Measurements from ENCODE around the gene CDK5RAP2. TPM values are rescaled to one million over a fixed set of nuclear protein-coding genes. Genes with fewer than 3 reads are reported as not detected.

Gene CDK5RAP2
- total RNA-seq, 1 donor from 2014 or later, result 50.8 TPM

DNA sequence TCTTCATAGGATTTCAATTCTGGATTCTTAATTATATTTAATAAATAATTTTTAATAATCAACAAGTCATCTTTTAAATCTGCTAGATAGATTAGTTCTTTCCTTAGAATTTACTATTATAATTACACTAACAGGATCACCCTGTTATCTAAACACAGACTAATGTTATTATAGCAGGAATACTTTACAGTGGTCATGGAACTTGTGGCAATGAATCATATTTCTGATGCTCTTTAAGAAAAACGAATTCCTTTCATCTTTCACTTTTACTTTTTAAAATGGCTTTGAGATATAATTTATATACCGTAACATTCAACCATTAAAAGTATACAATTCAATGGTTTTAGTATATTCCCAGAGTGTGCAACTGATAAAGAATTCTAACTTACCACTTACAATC, 29.7 kb upstream of the CDK5RAP2 start:
- no peak for DNase-seq (ENCODE audit: low spot score)
- H3K36me3 Mint-ChIP-seq (ENCODE audit: low read depth, unreplicated experiment), result peaks cover 4% of the 10 kb centered on the region

DNA sequence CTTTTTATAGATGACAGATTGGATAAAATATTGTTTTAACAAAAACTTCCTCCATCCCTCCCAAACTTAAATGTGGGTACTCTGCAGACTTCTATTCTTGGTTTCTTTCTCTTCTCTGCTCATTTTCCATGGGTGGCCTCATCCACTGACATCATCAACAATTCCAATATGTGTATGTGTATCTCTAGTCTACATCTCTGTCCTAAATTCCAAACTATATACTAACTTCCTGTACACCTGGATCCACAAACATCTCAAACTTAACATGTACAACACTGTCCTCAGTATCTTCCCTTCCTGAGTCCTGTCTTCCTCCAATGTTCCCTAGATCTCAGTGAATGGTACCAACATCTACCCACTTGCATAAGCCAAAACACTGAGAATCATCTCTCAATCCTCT, 28.5 kb upstream of the CDK5RAP2 start:
- TF ChIP-seq CTCF (IDR thresholded peaks at IDR 0.05; ENCODE audit: unreplicated experiment), result no peak
- Mint-ChIP-seq H3K9me3 (ENCODE audit: unreplicated experiment) (no peaks in the 10 kb centered on the region), H3K4me1 (ENCODE audit: unreplicated experiment) (peaks cover 4% of the 10 kb centered on the region), H3K27me3 (ENCODE audit: unreplicated experiment) (peaks cover 2% of the 10 kb centered on the region), H3K27ac (ENCODE audit: unreplicated experiment) (no peak overlapping the region), H3K36me3 (ENCODE audit: low read depth, unreplicated experiment) (peaks cover 4% of the 10 kb centered on the region), H3K4me3 (ENCODE audit: unreplicated experiment) (no peak overlapping the region)
- no peak for DNase-seq (ENCODE audit: low spot score)

More for the DNA sequence above, 29.7 kb upstream of the CDK5RAP2 start:
- no peak for TF ChIP-seq CTCF (IDR thresholded peaks at IDR 0.05; ENCODE audit: unreplicated experiment)
- Mint-ChIP-seq H3K9me3 (ENCODE audit: unreplicated experiment) (no peaks in the 10 kb centered on the region), H3K4me3 (ENCODE audit: unreplicated experiment) (no peak overlapping the region), H3K27ac (ENCODE audit: unreplicated experiment) (no peak overlapping the region), H3K4me1 (ENCODE audit: unreplicated experiment) (peaks cover 4% of the 10 kb centered on the region), H3K27me3 (ENCODE audit: unreplicated experiment) (peaks cover 2% of the 10 kb centered on the region)

DNA sequence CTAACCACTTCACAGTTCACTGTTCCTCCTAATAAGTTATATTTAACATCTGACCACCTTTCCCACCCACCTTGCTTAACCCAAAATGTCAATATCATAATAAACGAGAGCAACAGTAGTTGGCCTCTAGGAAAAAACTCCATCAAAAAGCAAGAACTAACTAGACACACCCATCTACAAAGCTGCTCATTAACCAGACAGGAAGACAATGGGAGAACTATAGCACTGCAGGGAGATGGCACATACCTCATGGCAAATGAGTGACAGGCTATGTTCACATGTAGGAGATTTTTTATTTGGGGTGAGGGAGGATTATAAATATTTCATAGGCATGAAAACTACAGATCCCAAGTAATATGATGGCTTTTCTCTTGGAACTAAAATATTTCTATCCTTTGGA, 23.6 kb upstream of the CDK5RAP2 start:
- Mint-ChIP-seq H3K36me3 (ENCODE audit: low read depth, unreplicated experiment) (peaks cover 4% of the 10 kb centered on the region), H3K4me3 (ENCODE audit: unreplicated experiment) (no peak overlapping the region), H3K4me1 (ENCODE audit: unreplicated experiment) (no peaks in the 10 kb centered on the region), H3K27me3 (ENCODE audit: unreplicated experiment) (no peaks in the 10 kb centered on the region), H3K9me3 (ENCODE audit: unreplicated experiment) (no peaks in the 10 kb centered on the region), H3K27ac (ENCODE audit: unreplicated experiment) (no peak overlapping the region)
- TF ChIP-seq CTCF (IDR thresholded peaks at IDR 0.05; ENCODE audit: unreplicated experiment), result no peak
- no peak for DNase-seq (ENCODE audit: low spot score)

GRCh38 chr9:120603010-120603409, 23.0 kb upstream of the CDK5RAP2 start:
- Mint-ChIP-seq H3K27ac (ENCODE audit: unreplicated experiment) (no peak overlapping the region), H3K9me3 (ENCODE audit: unreplicated experiment) (no peaks in the 10 kb centered on the region), H3K4me3 (ENCODE audit: unreplicated experiment) (no peak overlapping the region), H3K36me3 (ENCODE audit: low read depth, unreplicated experiment) (peaks cover 4% of the 10 kb centered on the region), H3K27me3 (ENCODE audit: unreplicated experiment) (no peaks in the 10 kb centered on the region), H3K4me1 (ENCODE audit: unreplicated experiment) (no peaks in the 10 kb centered on the region)
- TF ChIP-seq CTCF (IDR thresholded peaks at IDR 0.05; ENCODE audit: unreplicated experiment), result no peak
- no peak for DNase-seq (ENCODE audit: low spot score)

DNA sequence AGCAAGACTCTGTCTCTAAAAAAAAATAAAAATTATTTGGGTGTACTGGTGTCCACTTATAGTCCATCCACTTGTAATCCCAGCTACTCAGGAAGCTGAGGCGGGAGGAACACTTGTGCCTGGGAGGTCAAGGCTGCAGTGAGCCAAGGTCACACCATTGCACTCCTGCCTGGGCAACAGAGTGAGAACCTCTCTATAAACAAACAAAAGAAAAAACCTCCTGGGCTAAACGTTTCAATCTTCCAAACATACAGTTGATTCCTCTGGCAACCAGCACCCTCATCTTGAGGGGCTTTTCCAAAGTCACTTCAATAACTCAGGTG, 13.9 kb upstream of the CDK5RAP2 start:
- H3K4me3 Mint-ChIP-seq (ENCODE audit: unreplicated experiment), result no peak overlapping the region
- DNase-seq (ENCODE audit: low spot score), result no peak
- no peaks in the 10 kb centered on the region for H3K9me3 Mint-ChIP-seq (ENCODE audit: unreplicated experiment)
- no peaks in the 10 kb centered on the region for H3K36me3 Mint-ChIP-seq (ENCODE audit: low read depth, unreplicated experiment)
- H3K27me3 Mint-ChIP-seq (ENCODE audit: unreplicated experiment), result peaks cover 1% of the 10 kb centered on the region
- no peak for TF ChIP-seq CTCF (IDR thresholded peaks at IDR 0.05; ENCODE audit: unreplicated experiment)
- H3K4me1 Mint-ChIP-seq (ENCODE audit: unreplicated experiment), result no peaks in the 10 kb centered on the region
- no peak overlapping the region for H3K27ac Mint-ChIP-seq (ENCODE audit: unreplicated experiment)
